Karpas-422 (cell line): Measurements from ENCODE around the gene TMEM255A. TPM values are rescaled to one million over a fixed set of nuclear protein-coding genes. Genes with fewer than 3 reads are reported as not detected.

ENCODE experiments used
- DNase-seq: peaks from one replicate; pipeline ENCODE4 v3.0.0-alpha.2; 2015
- H2AFZ ChIP-seq: fragments of 200-600 bp; sonication (generic); 2 replicates; pipeline ENCODE4 v1.6.1; 2014; ENCODE audit warnings: antibody characterized with exemption, low read length, mixed read lengths
- H3K27ac ChIP-seq: fragments of 200-600 bp; sonication (generic); 2 replicates; pipeline ENCODE4 v1.5.1; 2014; ENCODE audit warnings: mild to moderate bottlenecking, low read length, moderate library complexity
- H3K27me3 ChIP-seq: fragments of 200-600 bp; sonication (generic); 2 replicates; pipeline ENCODE4 v1.6.1; 2014; ENCODE audit warnings: low read length, mixed read lengths
- H3K36me3 ChIP-seq: fragments of 200-600 bp; sonication (generic); 2 replicates; pipeline ENCODE4 v1.6.1; 2014; ENCODE audit warnings: low read length, mixed read lengths; ENCODE audit not compliant: insufficient read depth
- H3K4me1 ChIP-seq: fragments of 200-600 bp; sonication (generic); 2 replicates; pipeline ENCODE4 v1.6.1; 2014; ENCODE audit warnings: mild to moderate bottlenecking, low read length, mixed read lengths
- H3K4me2 ChIP-seq: fragments of 200-600 bp; sonication (generic); 2 replicates; pipeline ENCODE4 v1.6.1; 2014; ENCODE audit warnings: low read length, low read depth, mild to moderate bottlenecking; ENCODE audit not compliant: poor library complexity, severe bottlenecking
- H3K4me3 ChIP-seq: fragments of 200-600 bp; sonication (generic); 2 replicates; pipeline ENCODE4 v1.5.1; 2014; ENCODE audit warnings: mild to moderate bottlenecking, antibody characterized with exemption, low read length, mixed read lengths
- H3K79me2 ChIP-seq: fragments of 200-600 bp; sonication (generic); 2 replicates; pipeline ENCODE4 v1.6.1; 2014; ENCODE audit warnings: mild to moderate bottlenecking, low read length, mixed read lengths
- H3K9ac ChIP-seq: fragments of 200-600 bp; sonication (generic); 2 replicates; pipeline ENCODE4 v1.6.0; 2014; ENCODE audit warnings: low read length
- H3K9me2 ChIP-seq: fragments of 200-600 bp; sonication (generic), shearing (Covaris generic); replicated peaks from 2 replicates; pipeline ENCODE4 v1.6.0; 2014; ENCODE audit warnings: mild to moderate bottlenecking, low read length, moderate library complexity; ENCODE audit not compliant: insufficient read depth
- H3K9me3 ChIP-seq: fragments of 300-700, 200-600 bp; sonication (generic); 2 replicates; pipeline ENCODE4 v1.6.1; 2014; ENCODE audit warnings: low read length, mixed read lengths
- H4K20me1 ChIP-seq: fragments of 200-600 bp; sonication (generic); 2 replicates; pipeline ENCODE4 v1.6.1; 2014; ENCODE audit warnings: mild to moderate bottlenecking, antibody characterized with exemption, low read length, low read depth; ENCODE audit not compliant: insufficient read depth
- total RNA-seq: library from RNA; depleted of rRNA; stranded (reverse); fragments of >200 nt; shearing (Covaris generic); gene quantifications from 2 replicates; pipeline ENCODE4 v1.2.3, GENCODE V29; 2014; ENCODE audit warnings: low replicate concordance

The TMEM255A gene
- total RNA-seq, 1 experiment from 2014 or later = 0.63 TPM

DNA sequence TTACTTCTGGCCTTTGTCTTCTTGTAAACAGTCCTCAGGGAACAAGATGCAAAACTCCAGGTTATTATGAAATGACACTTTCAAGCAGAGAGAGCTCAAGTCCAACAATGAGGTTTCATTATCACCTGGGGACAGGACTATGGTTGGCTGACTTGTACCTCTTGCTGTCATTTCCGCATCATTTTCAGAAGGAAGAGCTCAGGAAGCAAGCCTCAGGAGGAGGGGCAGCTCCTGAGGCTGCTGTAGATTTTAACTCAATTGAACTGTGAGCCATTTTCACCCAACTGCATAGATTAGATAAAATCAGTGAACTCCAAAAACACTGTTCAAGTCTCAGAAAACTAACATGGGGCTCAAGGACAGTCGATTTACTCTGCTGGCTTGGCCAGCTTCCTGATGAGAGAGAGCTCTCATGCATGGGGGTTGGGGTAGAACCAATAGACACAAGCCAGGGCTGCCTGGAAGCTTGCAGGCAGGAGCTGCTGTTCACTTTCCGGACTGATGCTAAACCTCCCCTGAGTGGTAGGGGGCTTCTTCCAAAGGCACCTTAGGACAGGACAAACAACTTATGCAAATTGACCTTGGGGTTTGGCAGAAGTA, 23.6 kb downstream of the TMEM255A start:
- Histone ChIP-seq H3K27me3 (no peaks in the 10 kb centered on the region), H3K9me2 (0 out of 2 replicates have a peak, but pooled peaks cover 5% of the 10 kb centered on the region), H3K36me3 (no peaks in the 10 kb centered on the region), H3K4me3 (no peak overlapping the region), H4K20me1 (no peaks in the 10 kb centered on the region), H3K27ac (no peak overlapping the region), H3K79me2 (no peaks in the 10 kb centered on the region), H3K9me3 (no peaks in the 10 kb centered on the region), H3K9ac (no peak overlapping the region), H2AFZ (no peak overlapping the region), H3K4me1 (no peaks in the 10 kb centered on the region), H3K4me2 (no peak overlapping the region)
- no peak for DNase-seq

DNA sequence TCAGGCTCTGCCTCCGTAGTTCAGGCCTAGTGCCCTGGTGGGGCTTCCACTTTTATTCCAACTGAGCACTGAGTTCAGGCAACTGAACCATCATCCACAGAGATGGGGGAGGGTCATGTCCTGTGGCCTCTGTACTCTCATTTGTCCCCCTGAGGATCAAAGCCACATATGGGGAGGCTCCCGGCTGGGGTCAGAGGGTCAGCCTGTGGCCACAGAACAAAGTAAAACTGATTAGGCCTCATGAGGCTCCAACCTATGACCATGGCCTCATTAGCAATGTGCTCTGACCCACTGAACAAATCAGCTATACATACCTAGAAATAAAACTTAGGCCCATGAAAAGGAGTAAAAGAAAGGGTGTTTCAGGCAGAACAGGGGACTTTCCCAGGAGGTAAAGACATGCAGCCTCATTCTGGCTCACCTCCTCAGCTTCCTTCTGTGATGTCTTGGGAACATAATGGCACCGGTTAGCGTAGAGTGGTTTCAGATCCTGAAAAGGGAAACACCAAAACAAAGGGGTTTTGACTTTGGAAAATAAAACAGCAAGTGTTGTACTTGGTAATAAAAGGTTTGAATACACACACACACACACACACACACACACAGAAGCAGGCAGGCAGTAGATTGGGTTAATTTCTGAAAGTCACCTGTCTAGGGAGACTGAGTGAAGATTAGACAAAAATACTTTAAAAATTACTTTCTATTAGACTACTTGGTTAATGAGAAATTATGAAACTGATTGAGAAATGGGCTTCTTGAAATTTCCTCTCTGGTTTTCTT, 24.3 kb downstream of the TMEM255A start:
- Histone ChIP-seq H3K9me2 (0 out of 2 replicates have a peak, but pooled peaks cover 5% of the 10 kb centered on the region), H3K27me3 (no peaks in the 10 kb centered on the region), H3K9ac (no peak overlapping the region), H3K4me3 (no peak overlapping the region), H2AFZ (no peak overlapping the region), H4K20me1 (no peaks in the 10 kb centered on the region), H3K36me3 (no peaks in the 10 kb centered on the region), H3K79me2 (no peaks in the 10 kb centered on the region), H3K27ac (no peak overlapping the region), H3K9me3 (no peaks in the 10 kb centered on the region), H3K4me1 (no peaks in the 10 kb centered on the region), H3K4me2 (no peak overlapping the region)
- DNase-seq = no peak

DNA sequence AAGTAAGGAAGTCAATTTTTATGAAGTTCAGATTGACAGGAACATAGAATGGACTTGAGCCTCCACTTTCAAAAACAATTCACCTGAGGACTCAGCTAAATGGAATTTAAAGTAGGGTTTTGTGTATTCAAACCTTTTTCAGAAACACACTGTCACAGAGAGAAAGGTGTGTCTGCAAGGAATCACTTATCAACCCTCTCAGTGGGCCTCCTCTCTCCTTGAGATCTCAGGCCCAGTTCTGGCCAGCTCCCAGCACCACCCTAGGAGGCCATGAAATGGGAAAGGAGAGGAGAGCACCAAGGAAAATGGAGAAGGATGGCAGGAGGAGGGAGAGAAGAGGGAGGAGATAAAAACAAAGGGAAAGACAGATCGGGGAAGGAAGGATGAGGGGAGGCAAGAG, 28.6 kb downstream of the TMEM255A start:
- H3K4me3 ChIP-seq = no peak overlapping the region
- no peaks in the 10 kb centered on the region for H3K9me2 ChIP-seq
- H3K4me2 ChIP-seq = no peak overlapping the region
- H3K27ac ChIP-seq = no peak overlapping the region
- no peaks in the 10 kb centered on the region for H3K27me3 ChIP-seq
- DNase-seq = no peak
- no peaks in the 10 kb centered on the region for H3K79me2 ChIP-seq
- no peak overlapping the region for H2AFZ ChIP-seq
- no peaks in the 10 kb centered on the region for H3K4me1 ChIP-seq
- H4K20me1 ChIP-seq = no peaks in the 10 kb centered on the region
- H3K36me3 ChIP-seq = no peaks in the 10 kb centered on the region
- H3K9me3 ChIP-seq = no peaks in the 10 kb centered on the region
- H3K9ac ChIP-seq = no peak overlapping the region

DNA sequence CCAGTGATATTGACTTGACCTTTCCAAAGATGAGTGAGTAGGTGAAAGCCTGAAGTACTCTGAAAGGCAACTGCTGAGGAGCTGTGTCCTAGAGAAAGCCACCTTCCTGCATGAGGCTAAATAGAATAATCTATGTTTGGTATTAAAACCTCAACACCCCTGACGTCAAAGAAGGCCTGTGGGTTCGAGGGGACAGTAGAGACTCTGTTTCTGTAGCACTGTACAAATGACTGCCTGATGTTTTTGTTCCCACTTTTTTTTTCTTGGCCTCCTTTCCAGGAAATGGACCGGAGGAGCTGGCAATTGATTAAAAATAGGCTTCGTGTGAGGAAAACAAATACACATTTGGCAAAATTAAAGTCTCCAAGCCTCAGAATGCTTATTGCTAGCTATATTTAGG, 29.5 kb downstream of the TMEM255A start:
- H3K27ac ChIP-seq = no peak overlapping the region
- no peaks in the 10 kb centered on the region for H3K27me3 ChIP-seq
- no peaks in the 10 kb centered on the region for H3K9me3 ChIP-seq
- no peak overlapping the region for H2AFZ ChIP-seq
- no peak overlapping the region for H3K4me2 ChIP-seq
- no peaks in the 10 kb centered on the region for H3K36me3 ChIP-seq
- H4K20me1 ChIP-seq = no peaks in the 10 kb centered on the region
- no peaks in the 10 kb centered on the region for H3K79me2 ChIP-seq
- H3K9me2 ChIP-seq = no peaks in the 10 kb centered on the region
- no peak overlapping the region for H3K4me3 ChIP-seq
- DNase-seq = no peak
- no peak overlapping the region for H3K9ac ChIP-seq
- H3K4me1 ChIP-seq = no peaks in the 10 kb centered on the region

DNA sequence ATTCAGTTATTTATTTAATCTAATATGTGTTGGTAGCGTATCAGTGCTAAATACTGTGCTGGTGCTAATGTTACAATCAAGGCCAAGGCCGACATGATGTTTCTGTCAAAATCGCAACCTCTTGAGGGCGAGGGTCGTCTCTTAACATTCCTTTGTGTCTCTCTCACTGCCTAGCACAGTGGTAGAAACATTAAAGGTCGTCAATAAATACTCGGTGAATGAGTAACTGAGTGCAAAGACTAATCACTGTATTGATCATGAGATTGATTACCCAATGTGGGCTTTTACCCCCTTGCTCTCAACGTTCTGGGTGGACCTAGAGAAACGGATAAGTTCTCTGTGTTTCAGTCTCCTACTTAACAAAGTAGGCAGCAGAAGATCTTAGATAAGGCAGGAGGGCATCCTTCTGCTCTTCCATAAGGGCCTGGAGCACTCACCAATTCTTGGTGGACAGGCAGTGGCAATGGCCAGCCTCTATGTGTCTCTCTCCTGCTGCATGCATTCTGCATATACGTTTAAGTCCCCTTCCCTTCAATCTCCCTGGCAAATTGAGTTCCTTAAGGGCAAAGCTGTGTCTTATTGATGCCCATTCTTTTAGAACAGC, 30.1 kb downstream of the TMEM255A start:
- no peak overlapping the region for H2AFZ ChIP-seq
- no peak overlapping the region for H3K4me2 ChIP-seq
- H3K4me3 ChIP-seq = no peak overlapping the region
- no peaks in the 10 kb centered on the region for H4K20me1 ChIP-seq
- no peaks in the 10 kb centered on the region for H3K79me2 ChIP-seq
- no peaks in the 10 kb centered on the region for H3K4me1 ChIP-seq
- H3K27me3 ChIP-seq = no peaks in the 10 kb centered on the region
- no peak overlapping the region for H3K27ac ChIP-seq
- H3K9me3 ChIP-seq = no peaks in the 10 kb centered on the region
- no peaks in the 10 kb centered on the region for H3K36me3 ChIP-seq
- DNase-seq = no peak
- no peaks in the 10 kb centered on the region for H3K9me2 ChIP-seq
- H3K9ac ChIP-seq = no peak overlapping the region

DNA sequence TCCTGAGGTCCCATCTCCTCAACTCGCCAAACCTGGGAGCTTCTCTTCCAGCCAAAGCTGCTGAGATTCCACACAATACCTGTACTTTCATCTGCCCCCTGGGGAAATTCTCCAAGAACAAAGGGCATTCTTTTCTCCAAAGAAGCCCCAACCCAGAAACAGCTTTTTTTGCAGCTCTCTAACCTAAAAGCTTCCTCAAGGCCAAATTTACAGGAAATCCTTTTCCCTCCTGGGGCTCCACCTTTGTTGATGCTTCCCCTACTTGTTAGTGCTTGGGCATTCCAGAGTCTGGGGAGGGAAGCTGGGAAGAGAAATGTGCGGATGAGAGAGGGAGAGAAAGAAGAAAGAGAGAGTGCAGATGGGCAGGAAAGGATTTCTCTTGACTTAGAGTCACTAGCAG, 36.3 kb downstream of the TMEM255A start:
- no peak overlapping the region for H3K4me3 ChIP-seq
- no peak overlapping the region for H3K4me2 ChIP-seq
- no peaks in the 10 kb centered on the region for H3K9me2 ChIP-seq
- no peaks in the 10 kb centered on the region for H3K36me3 ChIP-seq
- no peaks in the 10 kb centered on the region for H3K27me3 ChIP-seq
- no peak overlapping the region for H3K27ac ChIP-seq
- no peaks in the 10 kb centered on the region for H3K79me2 ChIP-seq
- H4K20me1 ChIP-seq = no peaks in the 10 kb centered on the region
- H3K9ac ChIP-seq = no peak overlapping the region
- H3K9me3 ChIP-seq = no peaks in the 10 kb centered on the region
- H3K4me1 ChIP-seq = no peaks in the 10 kb centered on the region
- DNase-seq = no peak
- no peak overlapping the region for H2AFZ ChIP-seq

DNA sequence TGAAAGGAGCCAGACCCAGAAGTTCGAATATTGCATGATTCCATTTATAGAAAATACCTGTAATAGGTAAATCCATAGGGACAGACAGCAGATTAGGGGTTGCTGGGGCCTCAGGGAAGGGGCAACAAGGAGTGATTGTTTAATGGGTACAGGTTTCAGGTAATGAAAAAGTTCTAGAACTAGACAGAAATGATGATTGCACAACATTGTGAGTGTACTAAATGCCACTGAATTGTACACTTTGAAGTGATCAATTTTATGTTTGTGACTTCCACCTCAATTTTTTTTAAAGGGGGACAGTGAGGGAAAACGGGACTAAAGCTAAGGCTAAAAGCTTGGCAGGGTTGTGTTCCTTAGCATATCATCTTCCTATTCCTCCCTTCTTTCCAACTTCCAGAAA, 37.1 kb downstream of the TMEM255A start:
- H3K36me3 ChIP-seq = no peaks in the 10 kb centered on the region
- H3K4me2 ChIP-seq = no peak overlapping the region
- no peak overlapping the region for H3K27ac ChIP-seq
- H3K27me3 ChIP-seq = no peaks in the 10 kb centered on the region
- no peak for DNase-seq
- H2AFZ ChIP-seq = no peak overlapping the region
- no peaks in the 10 kb centered on the region for H4K20me1 ChIP-seq
- H3K9me2 ChIP-seq = no peaks in the 10 kb centered on the region
- no peaks in the 10 kb centered on the region for H3K9me3 ChIP-seq
- no peak overlapping the region for H3K9ac ChIP-seq
- H3K4me3 ChIP-seq = no peak overlapping the region
- no peaks in the 10 kb centered on the region for H3K79me2 ChIP-seq
- no peaks in the 10 kb centered on the region for H3K4me1 ChIP-seq

DNA sequence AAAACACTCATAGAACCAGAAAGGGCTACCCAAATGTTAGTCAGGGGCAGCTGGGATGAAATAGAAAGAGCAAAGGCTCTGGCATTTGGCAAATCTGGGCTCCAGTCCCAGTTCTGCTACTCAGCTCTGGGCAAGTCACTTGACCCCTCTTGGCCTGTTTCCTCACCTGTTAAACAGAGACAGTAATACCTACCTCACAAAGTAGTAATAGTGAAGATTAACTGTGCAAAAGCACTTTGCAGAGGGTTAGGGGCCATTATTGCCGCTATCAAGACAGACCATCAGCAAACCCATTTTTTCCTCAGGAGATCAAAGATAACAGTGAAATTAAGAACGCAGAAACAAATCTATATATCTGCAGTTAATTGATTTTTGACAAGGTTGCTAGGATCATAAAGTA, 40.0 kb downstream of the TMEM255A start:
- Histone ChIP-seq H3K36me3 (no peaks in the 10 kb centered on the region), H3K79me2 (no peaks in the 10 kb centered on the region), H4K20me1 (no peaks in the 10 kb centered on the region), H3K4me1 (no peaks in the 10 kb centered on the region), H3K9ac (no peak overlapping the region), H3K9me3 (no peaks in the 10 kb centered on the region), H3K4me3 (no peak overlapping the region), H3K27me3 (no peaks in the 10 kb centered on the region), H3K4me2 (no peak overlapping the region), H3K9me2 (no peaks in the 10 kb centered on the region), H2AFZ (no peak overlapping the region), H3K27ac (no peak overlapping the region)
- DNase-seq = no peak
